ENCODE measurements around the gene WDFY2.

- no peak for TF ChIP-seq CTCF (IDR thresholded peaks at IDR 0.05; ENCODE audit: low read depth, low read length, missing input control)
- TF ChIP-seq ZBTB33 (IDR thresholded peaks at IDR 0.05), result no peak
- no peak for TF ChIP-seq REST (IDR thresholded peaks at IDR 0.05)
- TF ChIP-seq YY1 (IDR thresholded peaks at IDR 0.05), result no peak
- no peak for TF ChIP-seq JUND (IDR thresholded peaks at IDR 0.05)
- TF ChIP-seq TAF1 (conservative IDR thresholded peaks at IDR 0.05), result no peak
- TF ChIP-seq SP1 (IDR thresholded peaks at IDR 0.05), result no peak
- TF ChIP-seq RXRA (IDR thresholded peaks at IDR 0.05), result no peak
- TF ChIP-seq RAD21 (IDR thresholded peaks at IDR 0.05), result no peak
- TF ChIP-seq EGR1 (IDR thresholded peaks at IDR 0.05; ENCODE audit: low read depth in 2 of 2), result no peak
These were observed 156.4 kb downstream of the WDFY2 start for GRCh38 chr13:51740698-51741097.
